DOHH2 (cell line): ENCODE data around the gene DIP2B.

ENCODE experiments used
- CTCF ChIP-seq: fragments of 200-600 bp; sonication (generic); IDR thresholded peaks from one replicate; pipeline ENCODE4 v1.5.1; 2014; ENCODE audit warnings: antibody characterized with exemption, mild to moderate bottlenecking, low read depth, low read length; ENCODE audit not compliant: poor library complexity, severe bottlenecking
- EZH2phosphoT487 ChIP-seq: fragments of 200-600 bp; sonication (generic); IDR thresholded peaks from 2 replicates; pipeline ENCODE4 v1.6.1; 2017; ENCODE audit warnings: borderline replicate concordance, mild to moderate bottlenecking, antibody characterized with exemption, low read length, moderate library complexity, mixed read lengths

DNA sequence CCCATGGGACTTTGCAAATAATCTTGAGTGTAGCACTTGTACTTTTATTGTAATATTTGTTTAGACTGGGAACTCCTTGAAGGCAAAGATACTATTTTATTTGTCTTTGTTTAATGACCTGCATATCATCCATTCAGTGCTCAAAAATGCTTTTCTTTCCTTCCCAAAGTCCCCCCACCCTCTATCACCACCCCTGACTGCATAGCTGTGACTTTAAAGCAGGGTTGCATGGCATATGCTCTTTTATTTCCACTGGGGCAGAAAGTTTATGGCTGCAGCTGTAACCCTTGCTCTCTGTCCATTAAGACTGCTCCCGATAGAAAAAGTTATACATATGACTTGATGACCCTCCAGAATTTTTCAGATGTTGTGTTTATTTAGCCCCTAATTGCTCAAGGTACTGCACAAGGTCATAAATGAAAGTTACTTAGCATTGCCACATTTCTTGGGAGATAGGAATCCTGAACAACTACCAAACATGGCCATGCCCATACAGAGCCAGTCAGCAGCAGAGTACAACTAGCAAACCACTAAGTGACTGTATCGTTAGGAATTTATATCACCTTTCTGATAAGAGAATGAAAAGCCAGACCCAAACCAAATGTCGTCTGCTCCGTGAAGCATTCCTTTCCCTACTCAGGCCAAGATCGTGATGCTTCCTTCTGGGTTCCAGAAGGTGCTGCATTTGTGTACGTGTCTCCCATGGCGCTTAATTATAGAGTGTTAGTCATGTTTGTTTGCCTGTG is 114.3 kb downstream of the DIP2B start:
- no peak for TF ChIP-seq CTCF
- TF ChIP-seq EZH2phosphoT487: no peak
